CD4-positive, alpha-beta T cell (primary cell): ENCODE measurements around the gene TCERG1. TPM values are rescaled to one million over a fixed set of nuclear protein-coding genes. Genes with fewer than 3 reads are reported as not detected.

Experiments
- ATAC-seq: fragments of 200-7000 bp; cut with Tn5 transposase; one replicate; pipeline ENCODE4 v1.10.0; 2022; ENCODE audit warnings: mild to moderate bottlenecking; ENCODE audit not compliant: poor library complexity
- CTCF ChIA-PET: fragments of 350-600 bp; sonication (Branson Sonifier 250); formaldehyde crosslinking; loops from one replicate; lab custom pipeline; 2021; ENCODE audit warnings: antibody characterized with exemption, inconsistent platforms; lab: Charles Lee
- POLR2A ChIA-PET: fragments of 350-600 bp; sonication (Branson Sonifier 250); formaldehyde crosslinking; loops from one replicate; lab custom pipeline; 2021; ENCODE audit warnings: antibody characterized with exemption, inconsistent platforms; lab: Charles Lee
- DNase-seq, 14 experiments: peaks; one replicate each; pipeline ENCODE4 v3.0.0-alpha.2; 2013 to 2020; ENCODE audit warnings: mixed read lengths in 2 of 14
- H3K27ac ChIP-seq, 2 donors: one replicate each; pipeline versions ENCODE4 v1.5.1 to v1.7.0; 2013; ENCODE audit warnings: low read length in 2 of 2, low read depth in 1 of 2, mild to moderate bottlenecking in 1 of 2
- H3K27me3 ChIP-seq, 2 experiments: 1 replicate in 1 of 2; 2 replicates in 1 of 2; pipeline versions ENCODE4 v1.6.1 to v1.7.0; 2013; ENCODE audit warnings: low read length in 2 of 2, control low read depth in 1 of 2, mild to moderate bottlenecking in 1 of 2, moderate library complexity in 1 of 2; ENCODE audit not compliant: insufficient read depth in 2 of 2, control insufficient read depth in 1 of 2
- H3K36me3 ChIP-seq: one replicate; pipeline ENCODE4 v1.6.1; 2013; ENCODE audit warnings: low read length, control low read depth; ENCODE audit not compliant: insufficient read depth
- H3K4me1 ChIP-seq: one replicate; pipeline ENCODE4 v1.6.1; 2013; ENCODE audit warnings: low read length, control low read depth; ENCODE audit not compliant: insufficient read depth
- H3K4me3 ChIP-seq: one replicate; pipeline ENCODE4 v1.5.1; 2013; ENCODE audit warnings: mild to moderate bottlenecking, low read length, moderate library complexity
- H3K9me3 ChIP-seq, 2 experiments: 1 replicate in 1 of 2; 2 replicates in 1 of 2; pipeline versions ENCODE4 v1.6.1 to v1.7.0; 2013; ENCODE audit warnings: low read length in 2 of 2, mild to moderate bottlenecking in 2 of 2, control low read depth in 1 of 2, moderate library complexity in 1 of 2; ENCODE audit not compliant: control insufficient read depth in 1 of 2, insufficient read depth in 1 of 2
- H3K27ac Mint-ChIP-seq: one replicate; pipeline ENCODE4 v1.8.0; 2020; ENCODE audit warnings: mixed read lengths
- H3K27me3 Mint-ChIP-seq: one replicate; pipeline ENCODE4 v1.8.0; 2021; ENCODE audit warnings: mixed read lengths
- H3K36me3 Mint-ChIP-seq: one replicate; pipeline ENCODE4 v1.8.0; 2021; ENCODE audit warnings: low read depth, mixed read lengths
- H3K4me1 Mint-ChIP-seq: one replicate; pipeline ENCODE4 v1.8.0; 2021; ENCODE audit warnings: low read depth, mixed read lengths
- H3K4me3 Mint-ChIP-seq: one replicate; pipeline ENCODE4 v1.8.0; 2020; ENCODE audit warnings: mild to moderate bottlenecking, mixed read lengths
- H3K9me3 Mint-ChIP-seq: one replicate; pipeline ENCODE4 v1.8.0; 2020; ENCODE audit warnings: mixed read lengths
- intact Hi-C, 2 experiments: fragments of 100-400 bp; cut with DNase I in 1 of 2; cut with micrococcal nuclease in 1 of 2; formaldehyde crosslinking; loops; one replicate each; pipeline versions ENCODE4 v1.15.1 to v1.9.0; 2023 to 2025; cut with DNase I, micrococcal nuclease
- total RNA-seq, 174 experiments: library from RNA in 2 of 174; stranded (reverse) in 2 of 174; gene quantifications; one replicate each; pipeline ENCODE4 v1.2.3 and lab custom pipeline; 2021 to 2026
- TF ChIP-seq, protein P1 (sequence below): fragments of 200-600 bp; IDR thresholded peaks from one replicate; pipeline ENCODE4 v1.8.0; 2022; ENCODE audit warnings: antibody characterized with exemption, mild to moderate bottlenecking

Gene TCERG1
- total RNA-seq, 2 experiments from 2014 or later, result 88.0 to 88.7 TPM

DNA sequence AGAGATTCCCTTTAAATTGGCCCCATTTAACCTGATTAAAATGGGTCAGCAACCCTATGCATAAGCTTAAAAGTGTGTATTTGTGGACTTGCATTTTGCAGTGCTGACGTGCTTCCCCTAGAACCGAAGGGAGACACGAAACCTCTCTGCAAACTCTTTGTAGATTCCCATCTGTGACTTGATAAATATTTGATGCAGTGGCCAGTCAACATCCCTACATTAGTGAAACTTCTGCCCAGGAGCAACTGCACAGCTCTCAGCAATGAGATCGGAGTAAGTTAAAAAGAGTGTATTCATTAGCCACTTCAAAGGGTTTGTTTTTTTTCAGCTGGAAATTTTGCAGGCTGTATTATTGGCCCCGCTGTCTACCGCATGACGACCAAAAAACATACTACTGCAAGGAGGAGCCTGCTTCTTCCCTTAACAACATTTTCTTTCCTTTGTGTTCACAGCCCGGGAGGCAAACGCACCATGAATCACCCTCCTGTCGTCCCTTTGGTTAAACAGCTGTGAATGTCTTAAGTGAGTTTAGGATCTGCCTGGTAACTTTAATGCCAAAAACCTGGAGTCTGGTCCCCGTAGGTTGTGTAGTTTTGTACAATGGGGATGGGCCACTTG, 38.0 kb upstream of the TCERG1 start:
- Mint-ChIP-seq H3K9me3 (no peaks in the 10 kb centered on the region), H3K27ac (no peak overlapping the region), H3K4me3 (no peak overlapping the region), H3K4me1 (no peaks in the 10 kb centered on the region), H3K36me3 (no peaks in the 10 kb centered on the region), H3K27me3 (peaks cover 7% of the 10 kb centered on the region)
- Histone ChIP-seq H3K36me3 (no peaks in the 10 kb centered on the region), H3K27me3 (peaks cover 0 to 4% of the 10 kb centered on the region in 2 experiments), H3K9me3 (no peaks in the 10 kb centered on the region), H3K4me3 (no peak overlapping the region), H3K27ac (no peak overlapping the region), H3K4me1 (no peaks in the 10 kb centered on the region)
- ATAC-seq (no peak), DNase-seq (no peak)
- TF ChIP-seq, protein P1, sequence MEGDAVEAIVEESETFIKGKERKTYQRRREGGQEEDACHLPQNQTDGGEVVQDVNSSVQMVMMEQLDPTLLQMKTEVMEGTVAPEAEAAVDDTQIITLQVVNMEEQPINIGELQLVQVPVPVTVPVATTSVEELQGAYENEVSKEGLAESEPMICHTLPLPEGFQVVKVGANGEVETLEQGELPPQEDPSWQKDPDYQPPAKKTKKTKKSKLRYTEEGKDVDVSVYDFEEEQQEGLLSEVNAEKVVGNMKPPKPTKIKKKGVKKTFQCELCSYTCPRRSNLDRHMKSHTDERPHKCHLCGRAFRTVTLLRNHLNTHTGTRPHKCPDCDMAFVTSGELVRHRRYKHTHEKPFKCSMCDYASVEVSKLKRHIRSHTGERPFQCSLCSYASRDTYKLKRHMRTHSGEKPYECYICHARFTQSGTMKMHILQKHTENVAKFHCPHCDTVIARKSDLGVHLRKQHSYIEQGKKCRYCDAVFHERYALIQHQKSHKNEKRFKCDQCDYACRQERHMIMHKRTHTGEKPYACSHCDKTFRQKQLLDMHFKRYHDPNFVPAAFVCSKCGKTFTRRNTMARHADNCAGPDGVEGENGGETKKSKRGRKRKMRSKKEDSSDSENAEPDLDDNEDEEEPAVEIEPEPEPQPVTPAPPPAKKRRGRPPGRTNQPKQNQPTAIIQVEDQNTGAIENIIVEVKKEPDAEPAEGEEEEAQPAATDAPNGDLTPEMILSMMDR, result no peak
- CTCF ChIA-PET, result no interaction called here
- POLR2A ChIA-PET, result no interaction called here
- intact Hi-C loops, result no loop called here

DNA sequence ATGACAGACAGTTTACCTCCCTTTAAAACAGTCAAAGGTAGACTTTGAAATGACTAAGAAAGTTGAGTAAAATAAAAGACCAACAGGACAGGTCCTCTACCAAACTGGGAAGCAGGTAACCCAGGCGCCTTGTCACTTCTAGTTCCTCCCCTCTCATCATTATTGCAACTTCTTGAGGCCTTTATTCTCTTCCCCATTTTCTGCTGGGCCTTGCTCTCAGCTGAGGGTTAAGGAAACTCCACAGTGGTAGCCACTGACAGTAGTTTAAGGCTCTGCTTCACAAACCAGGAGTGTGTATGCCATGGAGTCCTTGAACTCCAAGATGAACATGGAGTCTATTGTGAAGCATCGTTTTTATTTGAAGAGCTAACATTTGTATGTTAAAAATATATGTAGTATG, 36.9 kb upstream of the TCERG1 start:
- peaks cover 4% of the 10 kb centered on the region for H3K27me3 Mint-ChIP-seq
- no peaks in the 10 kb centered on the region for H3K36me3 ChIP-seq

DNA sequence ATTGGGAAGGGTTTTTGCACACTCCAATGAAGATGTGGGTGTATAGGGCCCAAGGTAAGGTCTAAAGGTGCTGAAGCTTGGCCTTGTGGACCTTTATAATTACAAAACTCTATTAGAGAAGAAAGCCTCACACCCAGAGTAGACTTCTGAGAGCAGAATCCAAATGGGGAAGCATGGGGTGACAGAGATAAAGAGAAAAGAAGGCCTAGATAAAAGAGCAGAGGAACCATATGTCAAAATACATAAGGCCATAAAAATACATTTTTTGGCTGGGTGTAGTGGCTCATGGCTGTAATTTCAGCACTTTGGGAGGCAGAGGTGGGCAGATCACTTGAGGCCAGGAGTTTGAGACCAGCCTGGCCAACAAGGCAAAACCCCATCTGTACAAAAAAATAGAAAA, 27.4 kb upstream of the TCERG1 start:
- Mint-ChIP-seq H3K9me3 (no peaks in the 10 kb centered on the region), H3K4me1 (no peaks in the 10 kb centered on the region), H3K27me3 (peaks cover 17% of the 10 kb centered on the region), H3K36me3 (no peaks in the 10 kb centered on the region), H3K27ac (no peak overlapping the region), H3K4me3 (no peak overlapping the region)
- H3K36me3 ChIP-seq, result no peaks in the 10 kb centered on the region
- POLR2A ChIA-PET, result no interaction called here
- no peak for ATAC-seq
- no peak overlapping the region for H3K4me3 ChIP-seq
- TF ChIP-seq, protein P1, result no peak
- no peak for DNase-seq
- H3K27ac ChIP-seq, result no peak overlapping the region
- no peaks in the 10 kb centered on the region for H3K27me3 ChIP-seq
- no peaks in the 10 kb centered on the region for H3K9me3 ChIP-seq
- intact Hi-C loops, result no loop called here
- no peaks in the 10 kb centered on the region for H3K4me1 ChIP-seq
- CTCF ChIA-PET, result no interaction called here

More for the DNA sequence above, 36.9 kb upstream of the TCERG1 start:
- Histone ChIP-seq H3K4me3 (no peak overlapping the region), H3K9me3 (no peaks in the 10 kb centered on the region), H3K27ac (no peak overlapping the region), H3K4me1 (no peaks in the 10 kb centered on the region), H3K27me3 (no peaks in the 10 kb centered on the region)
- H3K36me3 Mint-ChIP-seq, result no peaks in the 10 kb centered on the region
- no peak for DNase-seq
- POLR2A ChIA-PET, result no interaction called here
- H3K4me1 Mint-ChIP-seq, result no peaks in the 10 kb centered on the region
- TF ChIP-seq, protein P1, result no peak
- CTCF ChIA-PET, result no interaction called here
- no peak for ATAC-seq
- intact Hi-C loops, result no loop called here
- no peak overlapping the region for H3K4me3 Mint-ChIP-seq
- no peaks in the 10 kb centered on the region for H3K9me3 Mint-ChIP-seq
- H3K27ac Mint-ChIP-seq, result no peak overlapping the region
